ENCODE data around the gene CD74.
"Not testable (repeated sequence)": the region's sequence is repeated elsewhere in the genome, so short reads cannot be mapped to it uniquely, and the experiment has no call there.

CD74 gene

DNA sequence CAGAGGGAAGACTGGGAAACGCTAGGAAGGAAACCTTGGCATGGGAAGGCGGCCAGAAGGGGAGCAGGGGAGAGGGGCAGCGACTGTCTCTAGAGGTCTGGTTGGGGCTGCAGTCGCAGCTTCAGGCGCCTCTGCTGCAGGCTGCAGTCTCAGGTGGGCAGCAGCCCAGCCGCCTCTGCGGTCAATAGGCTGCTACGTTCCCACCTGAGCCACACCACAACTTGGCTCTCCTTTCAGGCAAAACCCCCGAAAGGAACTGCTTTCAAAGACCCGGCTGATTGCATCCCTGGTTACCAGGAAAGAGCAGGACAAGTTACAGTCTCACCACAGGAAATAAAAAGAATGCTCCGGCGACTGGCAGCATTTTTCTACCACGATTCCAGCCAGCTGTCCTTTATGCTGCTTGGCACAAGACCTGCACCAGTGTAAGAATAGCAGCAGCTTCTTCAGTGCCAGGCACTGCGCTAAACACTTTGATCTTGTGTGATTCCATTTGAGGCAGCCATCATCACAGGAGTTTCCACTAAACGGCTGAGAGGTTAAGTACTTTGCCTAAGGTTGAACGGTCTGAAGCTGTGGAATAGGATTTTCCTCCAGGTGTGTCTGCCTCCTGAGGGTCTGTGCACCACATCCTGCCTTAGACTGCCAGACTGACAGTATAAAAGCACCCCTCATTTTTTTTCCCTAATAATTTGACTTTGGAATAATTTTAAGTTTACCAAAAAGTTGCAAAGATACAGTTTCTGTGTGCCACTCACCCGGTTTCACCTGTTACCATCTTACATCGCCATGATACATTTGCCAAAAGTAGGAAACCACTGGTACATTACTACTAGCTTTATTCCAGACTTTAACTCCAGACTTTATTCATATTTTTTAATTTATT lies 29.3 kb upstream of the CD74 start:
- DNase-seq (ENCODE audit: low read depth in 1 of 2, low spot score in 1 of 2) = no peak

DNA sequence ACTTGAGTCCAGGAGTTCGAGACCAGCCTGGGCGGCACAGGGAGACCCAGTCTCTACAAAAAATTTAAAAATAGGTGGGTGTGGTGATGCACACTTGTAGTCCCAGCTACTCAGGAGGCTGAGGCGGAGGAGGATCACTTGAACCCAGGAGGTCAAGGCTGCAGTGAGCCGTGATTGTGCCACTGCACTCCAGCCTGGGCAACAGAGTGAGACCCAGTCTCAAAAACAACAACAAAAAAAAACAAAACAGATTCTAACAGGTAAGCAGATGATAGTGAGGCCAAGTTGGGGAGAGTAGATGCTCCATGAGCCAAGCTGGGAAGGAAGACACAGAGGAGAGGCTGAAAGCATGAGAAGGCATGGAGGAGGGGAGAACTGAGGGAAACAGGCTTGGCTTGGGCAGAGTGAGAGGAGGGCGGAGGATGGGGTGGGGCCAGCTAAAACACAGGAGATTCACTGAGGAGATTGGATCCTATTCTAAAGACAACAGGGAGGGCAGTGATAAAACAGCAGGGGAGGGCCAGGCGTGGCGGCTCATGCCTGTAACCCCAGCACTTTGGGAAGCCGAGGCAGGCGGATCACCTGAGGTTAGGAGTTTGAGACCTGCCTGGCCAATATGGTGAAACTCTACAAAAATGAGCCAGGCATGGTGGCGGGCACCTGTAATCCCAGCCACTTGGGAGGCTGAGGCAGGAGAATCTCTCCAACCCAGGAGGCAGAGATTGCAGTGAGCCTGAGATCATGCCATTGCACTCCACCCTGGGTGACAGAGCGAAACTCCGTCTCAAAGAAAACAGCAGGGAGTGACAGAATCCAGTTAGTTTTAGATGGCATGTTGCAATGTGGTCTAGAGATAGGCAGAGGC lies 28.5 kb upstream of the CD74 start:
- no peak for DNase-seq (ENCODE audit: low read depth in 1 of 2, low spot score in 1 of 2)

DNA sequence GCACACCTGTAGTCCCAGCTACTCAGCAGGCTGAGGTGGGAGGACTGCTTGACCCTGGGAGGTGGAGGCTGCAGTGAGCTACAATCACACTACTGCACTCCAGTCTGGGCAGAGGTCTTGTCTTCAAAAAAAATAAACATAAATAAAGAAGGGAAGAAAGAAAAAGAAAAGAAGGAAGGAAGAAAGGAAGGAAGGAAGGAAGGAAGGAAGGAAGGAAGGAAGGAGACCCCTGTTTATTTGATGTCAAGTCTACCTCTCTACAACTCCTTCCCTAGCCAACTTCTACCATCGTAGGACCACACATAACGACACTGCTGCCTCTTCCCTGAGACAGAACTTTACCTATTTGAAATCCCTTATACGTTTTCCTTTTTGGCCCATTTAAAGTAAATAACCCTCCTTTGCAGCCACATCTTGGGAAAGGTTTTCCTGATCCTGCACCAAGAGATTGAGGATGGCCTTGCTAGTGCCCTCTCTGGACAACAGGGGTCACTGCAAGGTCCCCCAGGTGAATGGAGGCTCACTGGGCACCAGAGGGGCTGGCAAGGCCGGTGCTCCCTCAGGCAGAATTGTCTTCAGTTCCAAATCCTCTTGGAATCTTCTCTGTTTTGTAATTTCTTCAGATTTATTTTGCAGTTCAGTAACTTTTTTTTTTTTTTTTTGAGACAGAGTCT lies 26.3 kb upstream of the CD74 start:
- no peak for DNase-seq (ENCODE audit: low read depth in 1 of 2, low spot score in 1 of 2)

DNA sequence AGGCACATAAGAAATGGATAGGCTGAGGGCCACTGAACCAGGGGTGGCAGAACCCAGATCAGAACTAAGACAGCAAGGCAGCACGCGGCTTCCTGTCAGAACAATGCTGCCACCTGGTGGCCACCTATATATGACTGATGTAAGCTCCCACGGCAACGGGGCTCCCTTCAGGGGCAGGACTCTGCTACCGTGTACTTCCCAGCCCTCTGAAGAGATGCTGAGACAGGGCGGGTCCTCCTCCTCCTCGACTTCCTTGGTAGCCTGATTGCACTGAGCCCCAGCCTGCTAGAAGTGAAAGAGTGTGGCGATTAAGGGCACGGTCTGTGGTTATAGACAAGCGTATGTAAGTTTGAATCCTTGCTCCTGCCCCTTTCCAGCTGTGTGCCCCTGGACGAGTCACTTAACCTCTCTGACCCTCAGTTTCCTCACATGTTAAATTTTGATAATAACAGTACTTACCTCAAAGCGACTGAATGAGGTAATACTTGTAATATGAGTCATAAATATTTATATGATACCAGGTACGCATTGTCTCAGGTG lies 23.5 kb upstream of the CD74 start:
- peak; percentile 83 to 85 for DNase-seq (ENCODE audit: low read depth in 1 of 2, low spot score in 1 of 2)

GRCh38 chr5:150434464-150434863 lies 21.8 kb upstream of the CD74 start:
- no peak for DNase-seq (ENCODE audit: low read depth in 1 of 2, low spot score in 1 of 2)

GRCh38 chr5:150431574-150431973 lies 18.9 kb upstream of the CD74 start:
- DNase-seq (ENCODE audit: low read depth in 1 of 2, low spot score in 1 of 2) = no peak

DNA sequence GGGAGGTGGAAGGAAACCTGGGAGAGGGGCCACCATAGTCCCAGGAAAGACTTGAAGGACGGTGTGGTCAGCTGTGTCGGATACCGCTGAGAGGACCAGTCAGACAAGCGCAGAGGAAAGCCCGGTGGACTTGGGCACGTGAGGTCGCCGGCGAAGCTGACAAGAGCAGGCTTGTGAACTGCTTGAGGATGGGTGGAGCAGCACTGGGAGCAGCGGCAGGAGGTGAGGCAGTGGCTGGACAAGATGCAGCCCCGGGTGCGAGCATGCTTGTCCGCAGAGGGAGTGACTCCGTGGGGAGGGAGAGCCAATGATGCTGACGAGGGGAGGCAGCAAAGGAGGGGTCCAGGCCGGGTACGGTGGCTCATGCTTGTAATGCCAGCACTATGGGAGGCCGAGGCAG lies 18.3 kb upstream of the CD74 start:
- DNase-seq (ENCODE audit: low read depth in 1 of 2, low spot score in 1 of 2) = no peak

- DNase-seq (ENCODE audit: low read depth in 1 of 2, low spot score in 1 of 2) = no peak
These were observed 16.7 kb upstream of the CD74 start for GRCh38 chr5:150429410-150429873.

GRCh38 chr5:150428978-150429377 lies 16.3 kb upstream of the CD74 start:
- no peak for DNase-seq (ENCODE audit: low read depth in 1 of 2, low spot score in 1 of 2)

- DNase-seq (ENCODE audit: low read depth in 1 of 2, low spot score in 1 of 2) = no peak
These were observed 15.6 kb upstream of the CD74 start for GRCh38 chr5:150428106-150428876.

- not testable (repeated sequence) for DNase-seq (ENCODE audit: low read depth in 1 of 2, low spot score in 1 of 2)
These were observed 13.5 kb upstream of the CD74 start for GRCh38 chr5:150426165-150426564.

DNA sequence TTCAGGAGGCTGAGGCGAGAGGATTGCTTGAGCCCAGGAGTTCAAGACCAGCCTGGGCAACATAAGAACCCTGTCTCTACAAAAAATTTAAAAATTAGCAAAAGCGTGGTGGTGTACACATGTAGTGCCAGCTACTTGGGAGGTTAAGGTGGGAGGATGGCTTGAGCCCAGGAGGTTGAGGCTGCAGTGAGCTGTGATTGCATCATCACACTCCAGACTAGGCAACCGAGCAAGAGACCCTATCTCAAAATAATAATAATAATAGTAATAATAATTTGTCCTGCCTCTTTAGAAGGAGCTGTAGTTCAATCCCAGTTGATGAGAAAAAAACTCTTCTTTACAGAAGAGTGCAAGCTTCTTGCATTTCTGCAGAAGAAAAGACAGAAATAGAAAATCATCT lies 10.0 kb upstream of the CD74 start:
- no peak for DNase-seq (ENCODE audit: low read depth in 1 of 2, low spot score in 1 of 2)

GRCh38 chr5:150422075-150422474 lies 9.4 kb upstream of the CD74 start:
- DNase-seq (ENCODE audit: low read depth in 1 of 2, low spot score in 1 of 2) = no peak

GRCh38 chr5:150419630-150420270 lies 7.0 kb upstream of the CD74 start:
- no peak for DNase-seq (ENCODE audit: low read depth in 1 of 2, low spot score in 1 of 2)

DNA sequence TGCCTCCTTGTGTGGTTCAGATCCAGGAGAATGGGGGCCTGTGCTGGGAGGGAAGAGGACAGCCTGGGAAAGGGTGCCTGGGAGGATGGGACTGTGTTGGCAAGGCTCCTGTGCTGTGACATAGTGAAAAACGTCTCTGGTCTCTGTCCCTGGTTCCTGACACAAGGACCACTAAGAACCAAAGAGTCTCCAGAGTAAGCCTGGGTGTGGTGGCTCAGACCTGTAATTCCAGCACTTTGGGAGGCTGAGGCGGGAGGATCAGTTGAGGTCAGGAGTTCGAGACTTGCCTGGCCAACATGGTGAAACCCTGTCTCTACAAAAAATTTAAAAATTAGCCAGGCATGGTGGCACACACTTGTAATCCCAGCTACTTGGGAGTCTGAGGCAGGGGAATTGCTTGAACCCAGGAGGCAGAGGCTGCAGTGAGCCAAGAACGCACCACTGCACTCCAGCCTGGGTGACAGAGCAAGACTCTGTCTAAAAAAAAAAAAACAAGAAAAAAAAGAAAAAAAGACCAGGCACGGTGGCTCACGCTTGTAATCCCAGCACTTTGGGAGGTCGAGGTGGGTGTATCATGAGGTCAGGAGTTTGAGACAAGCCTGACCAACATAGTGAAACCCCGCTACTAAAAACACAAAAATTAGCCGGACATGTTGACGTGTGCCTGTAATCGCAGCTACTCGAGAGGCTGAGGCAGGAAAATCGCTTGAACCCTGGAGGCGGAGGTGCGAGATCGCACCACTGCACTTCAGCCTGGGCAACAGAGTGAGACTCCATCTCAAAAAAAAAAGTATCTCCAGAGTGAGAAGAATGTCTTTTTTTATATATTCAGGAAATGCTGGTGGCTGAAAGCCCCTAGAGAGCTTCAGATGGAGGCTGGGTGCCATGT lies 1.4 kb upstream of the CD74 start:
- DNase-seq (ENCODE audit: low read depth in 1 of 2, low spot score in 1 of 2) = not testable (repeated sequence)

DNA sequence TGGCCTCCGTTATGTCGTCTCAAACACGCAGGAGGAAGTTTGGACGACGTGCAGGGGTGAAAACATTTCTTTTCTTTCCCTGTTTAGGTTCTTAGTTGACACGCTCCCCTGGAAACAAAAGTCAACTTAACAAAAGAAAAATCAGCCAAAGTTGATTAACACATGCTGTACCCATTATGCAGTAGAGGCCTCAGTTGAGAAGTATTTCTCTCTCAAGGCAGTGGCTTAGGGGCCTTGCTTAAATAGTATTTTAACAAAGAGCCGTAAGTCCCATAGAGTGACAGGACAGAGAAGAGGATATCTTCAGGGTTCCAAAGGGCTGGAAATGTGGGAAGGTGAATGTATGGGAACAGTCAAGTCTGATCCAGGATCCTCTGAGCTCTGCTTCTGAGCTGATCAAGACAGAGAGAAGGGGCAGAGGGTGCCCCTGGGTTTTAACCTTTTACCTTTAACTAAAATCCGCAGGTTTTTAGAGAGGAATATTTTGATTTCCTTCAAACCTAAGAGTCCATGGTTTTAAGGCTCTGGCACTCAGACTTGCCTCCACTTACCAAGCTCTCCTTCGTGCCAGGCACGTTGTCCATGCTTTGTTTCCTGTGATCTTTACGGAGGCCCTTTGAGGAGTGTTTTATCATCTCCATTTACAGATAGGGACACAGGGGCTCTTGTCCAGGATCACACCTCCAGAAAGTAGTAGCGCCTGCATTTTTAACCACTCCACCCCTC lies 629 bp upstream of the CD74 start:
- DNase-seq (ENCODE audit: low read depth in 1 of 2, low spot score in 1 of 2) = no peak

DNA sequence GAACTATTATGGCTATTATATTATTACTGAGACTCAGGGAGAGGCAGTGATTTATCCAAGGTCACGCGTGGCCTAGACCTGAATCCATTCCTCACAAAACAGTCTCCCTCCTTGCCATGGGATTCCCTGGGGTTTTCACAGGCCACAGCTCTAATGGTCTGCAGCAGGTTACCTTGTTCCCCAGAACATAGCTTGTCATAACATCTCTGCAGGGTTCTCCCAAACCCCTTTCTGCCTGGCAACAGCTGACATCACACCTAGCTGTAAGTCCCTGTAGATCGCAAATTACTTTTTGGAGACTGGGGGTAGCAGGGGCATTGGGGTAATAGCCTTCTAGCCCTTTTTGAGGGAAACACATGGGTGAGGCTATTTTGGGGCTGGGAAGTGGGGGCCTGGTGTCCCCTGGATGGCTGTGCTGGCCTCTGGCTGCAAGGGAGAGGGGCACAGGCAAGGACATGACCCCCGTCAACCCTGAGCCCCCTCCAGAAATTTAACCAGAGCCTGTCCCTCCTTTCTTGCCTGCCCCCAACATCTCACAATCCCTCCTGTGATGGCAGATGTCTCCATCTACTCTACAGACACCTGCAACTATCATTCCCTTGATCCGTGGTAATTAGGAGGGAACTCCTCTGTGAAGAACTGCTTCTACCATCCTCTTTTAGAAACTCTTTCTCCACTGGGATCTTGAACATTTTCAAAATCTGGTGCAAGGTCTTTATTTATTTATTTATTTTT lies 1.3 kb downstream of the CD74 start:
- DNase-seq (ENCODE audit: low read depth in 1 of 2, low spot score in 1 of 2) = peak; percentile 26 to 30
